Hematopoietic multipotent progenitor cell (in vitro differentiated cells): ENCODE data around the gene SF1. TPM values are rescaled to one million over a fixed set of nuclear protein-coding genes. Genes with fewer than 3 reads are reported as not detected.
"Not testable (repeated sequence)": the region's sequence is repeated elsewhere in the genome, so short reads cannot be mapped to it uniquely, and the experiment has no call there.

Experiments used
- DNase-seq, 3 donors: peaks; one replicate each; pipeline ENCODE4 v3.0.0-alpha.2; 2011 to 2015; ENCODE audit warnings: low read depth in 2 of 3, low spot score in 2 of 3
- total RNA-seq: library from RNA; depleted of rRNA; stranded (reverse); fragments of >200 nt; gene quantifications from one replicate; pipeline ENCODE4 v1.2.3, GENCODE V29; 2012

Gene SF1, protein sequence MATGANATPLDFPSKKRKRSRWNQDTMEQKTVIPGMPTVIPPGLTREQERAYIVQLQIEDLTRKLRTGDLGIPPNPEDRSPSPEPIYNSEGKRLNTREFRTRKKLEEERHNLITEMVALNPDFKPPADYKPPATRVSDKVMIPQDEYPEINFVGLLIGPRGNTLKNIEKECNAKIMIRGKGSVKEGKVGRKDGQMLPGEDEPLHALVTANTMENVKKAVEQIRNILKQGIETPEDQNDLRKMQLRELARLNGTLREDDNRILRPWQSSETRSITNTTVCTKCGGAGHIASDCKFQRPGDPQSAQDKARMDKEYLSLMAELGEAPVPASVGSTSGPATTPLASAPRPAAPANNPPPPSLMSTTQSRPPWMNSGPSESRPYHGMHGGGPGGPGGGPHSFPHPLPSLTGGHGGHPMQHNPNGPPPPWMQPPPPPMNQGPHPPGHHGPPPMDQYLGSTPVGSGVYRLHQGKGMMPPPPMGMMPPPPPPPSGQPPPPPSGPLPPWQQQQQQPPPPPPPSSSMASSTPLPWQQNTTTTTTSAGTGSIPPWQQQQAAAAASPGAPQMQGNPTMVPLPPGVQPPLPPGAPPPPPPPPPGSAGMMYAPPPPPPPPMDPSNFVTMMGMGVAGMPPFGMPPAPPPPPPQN
- 367 TPM for total RNA-seq

DNA sequence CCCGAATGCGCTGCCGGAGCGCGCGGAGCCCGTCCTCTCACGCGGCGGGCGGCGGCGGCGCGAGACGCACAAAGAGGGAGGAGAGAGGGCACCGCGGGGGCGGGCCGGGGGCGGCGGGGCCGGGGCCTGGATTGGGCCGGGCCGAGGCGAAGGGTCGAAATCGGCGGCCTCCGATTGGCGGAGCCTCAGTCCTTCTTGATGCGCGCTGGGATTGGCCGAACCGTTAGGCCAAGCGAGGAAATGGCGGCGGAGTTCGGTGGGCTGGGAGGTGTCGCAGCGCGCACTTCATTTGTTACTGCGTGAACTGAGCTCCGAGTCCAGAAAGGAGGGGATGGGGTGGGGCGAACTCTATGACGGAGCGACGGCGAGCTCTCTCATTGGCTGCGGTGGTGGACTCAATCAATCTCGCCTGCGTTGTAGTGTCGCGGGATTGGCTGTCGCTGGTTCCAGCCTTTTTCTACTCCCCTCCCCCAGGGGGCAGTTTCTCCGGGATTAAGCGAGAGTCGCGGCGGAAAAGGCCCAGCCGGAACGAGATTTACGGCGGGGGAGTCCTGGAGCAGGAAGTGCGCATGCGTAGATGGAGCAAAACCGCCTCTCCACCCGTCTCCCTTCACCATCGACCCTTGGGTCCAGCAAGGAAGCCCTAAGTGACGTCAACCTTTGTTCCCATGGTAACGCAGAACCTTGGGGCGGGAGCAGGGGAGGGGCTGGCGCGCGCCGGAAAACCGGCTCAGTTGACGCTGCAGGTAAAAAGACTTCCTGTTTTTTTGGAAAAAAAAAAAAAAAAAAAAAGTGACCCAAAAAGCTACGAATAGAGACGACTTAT lies at the start of gene SF1:
Gene SF1, minus strand, starts transcription at position 70 of the 826 bp plus-strand sequence. CDS start 150 bp downstream, outside the sequence.
- DNase-seq: peak; percentile 98 to 100 (median 100)

DNA sequence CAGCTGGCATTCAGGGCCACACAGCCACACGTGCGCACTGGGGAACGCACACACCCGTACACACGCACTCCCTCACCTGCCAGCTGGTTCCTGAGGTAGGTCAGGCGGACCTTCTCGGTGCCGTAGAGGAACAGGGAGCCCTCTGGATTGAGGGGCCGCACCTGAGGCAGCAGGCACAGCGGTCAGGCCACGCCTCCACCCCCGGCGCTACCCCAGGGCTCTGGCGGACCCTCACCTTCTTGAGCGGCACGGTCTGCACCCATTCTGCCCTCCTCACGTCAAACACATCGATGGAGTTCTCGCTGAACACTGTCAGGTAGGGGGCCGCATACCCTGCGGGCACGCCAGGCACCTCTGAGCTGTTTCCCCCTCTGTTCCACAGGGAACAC lies 49.1 kb upstream of the SF1 start:
- no peak for DNase-seq

DNA sequence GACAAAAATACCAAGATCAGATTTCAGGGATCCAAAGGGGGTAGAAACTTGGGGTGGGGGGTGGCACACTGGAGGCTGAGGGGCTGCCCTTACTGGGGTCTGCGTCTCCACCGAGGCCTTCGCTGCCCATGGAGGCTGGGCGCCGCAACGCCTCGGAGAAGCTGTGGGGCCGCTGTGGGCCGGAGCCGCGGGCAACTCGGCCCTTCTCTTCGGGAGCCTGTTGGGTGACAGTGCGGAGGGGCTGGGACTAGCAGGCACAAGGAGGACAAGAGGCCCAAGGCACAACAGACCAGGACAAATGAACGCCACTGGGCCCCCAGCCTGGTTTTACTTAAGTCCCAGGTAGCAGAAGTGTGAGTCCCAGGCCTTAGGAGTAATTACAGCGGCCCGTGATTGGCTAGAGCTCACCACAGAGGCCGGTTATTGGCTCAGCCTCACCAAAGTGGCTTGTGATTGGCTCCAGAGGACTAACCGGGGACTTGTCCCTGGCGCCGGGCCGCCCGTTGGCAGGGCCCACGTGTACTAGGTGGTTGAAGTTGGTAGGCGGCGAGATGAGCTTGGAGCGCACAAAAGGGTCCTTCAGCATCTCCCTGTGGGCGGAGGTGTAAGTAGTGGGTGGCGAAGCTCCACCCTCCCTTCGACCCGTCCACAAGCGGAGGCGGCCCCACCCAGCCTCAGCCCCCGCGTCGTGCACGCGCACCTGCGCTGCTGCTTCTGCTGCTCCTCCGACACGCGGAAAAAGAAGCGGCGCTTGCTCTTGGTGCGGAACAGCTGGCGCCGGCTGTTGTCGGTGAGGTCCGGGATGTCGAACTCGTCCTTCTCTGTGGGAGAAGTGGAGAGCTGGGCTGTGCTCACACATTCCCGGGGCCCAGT lies 48.5 kb upstream of the SF1 start:
- DNase-seq: no peak

DNA sequence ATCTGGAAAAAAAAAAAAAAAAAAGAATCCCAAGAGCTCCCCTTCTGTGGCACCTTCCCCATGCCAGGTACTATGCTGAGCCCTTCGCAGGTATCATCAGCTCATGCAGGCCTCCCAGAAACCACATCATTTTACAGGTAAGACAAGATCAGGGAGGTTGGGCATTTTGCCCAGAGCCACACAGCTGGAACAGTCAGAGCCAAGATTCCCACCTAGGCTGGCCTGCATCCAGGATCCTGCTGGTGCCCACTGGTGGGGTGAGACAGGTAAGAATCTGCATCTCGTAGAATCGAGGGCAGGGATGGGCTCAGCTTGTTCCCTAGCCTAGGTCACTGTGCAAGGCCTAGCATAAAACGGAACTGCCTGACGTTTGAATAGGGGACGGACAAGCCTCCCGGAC lies 47.7 kb upstream of the SF1 start:
- DNase-seq: no peak

DNA sequence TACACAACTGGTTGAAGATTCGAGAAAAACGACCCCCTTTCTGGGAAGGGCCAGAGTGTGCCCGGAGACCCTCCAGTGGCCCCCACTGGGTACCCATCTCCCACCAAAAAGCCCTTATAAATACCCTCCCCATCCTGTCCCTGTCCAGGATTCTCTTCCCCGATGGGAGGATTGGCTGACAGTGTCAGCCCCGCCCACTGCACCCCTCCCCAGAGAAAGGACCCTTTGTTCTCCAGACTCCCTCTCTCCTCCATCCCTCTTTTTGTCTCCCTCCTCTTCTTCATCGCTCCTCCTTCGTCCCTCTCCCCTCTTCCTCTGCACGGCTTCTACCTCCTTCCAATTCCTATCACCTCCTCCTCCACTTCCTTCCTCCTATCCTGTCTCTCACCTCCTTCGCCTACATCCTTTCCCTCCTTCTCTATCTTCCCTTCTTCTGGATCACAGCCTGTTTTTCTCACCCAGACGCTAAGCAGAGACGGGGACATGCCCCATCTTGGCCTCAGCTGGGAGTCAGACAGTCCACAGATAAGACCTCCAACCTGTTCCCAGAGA lies 45.3 kb upstream of the SF1 start:
- no peak for DNase-seq

DNA sequence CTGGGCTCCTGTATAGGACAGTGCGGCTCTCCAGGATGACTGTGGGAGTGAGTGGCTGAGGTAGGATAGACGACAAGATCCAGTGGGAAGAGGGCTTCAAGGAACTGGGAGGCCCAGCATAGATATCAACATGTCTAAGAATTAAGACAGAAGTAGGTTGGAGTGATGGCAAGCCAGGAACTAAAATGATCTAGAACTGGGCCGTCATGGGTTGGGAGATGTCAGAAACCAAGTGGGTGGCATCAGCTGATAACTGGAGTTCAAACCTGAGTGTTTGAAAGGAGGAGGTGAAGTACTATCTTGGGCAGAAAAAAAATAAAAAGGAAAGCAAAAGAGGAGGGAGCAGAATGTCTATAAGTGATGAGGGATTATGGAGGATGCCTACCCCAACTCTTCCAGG lies 39.1 kb upstream of the SF1 start:
- no peak for DNase-seq

DNA sequence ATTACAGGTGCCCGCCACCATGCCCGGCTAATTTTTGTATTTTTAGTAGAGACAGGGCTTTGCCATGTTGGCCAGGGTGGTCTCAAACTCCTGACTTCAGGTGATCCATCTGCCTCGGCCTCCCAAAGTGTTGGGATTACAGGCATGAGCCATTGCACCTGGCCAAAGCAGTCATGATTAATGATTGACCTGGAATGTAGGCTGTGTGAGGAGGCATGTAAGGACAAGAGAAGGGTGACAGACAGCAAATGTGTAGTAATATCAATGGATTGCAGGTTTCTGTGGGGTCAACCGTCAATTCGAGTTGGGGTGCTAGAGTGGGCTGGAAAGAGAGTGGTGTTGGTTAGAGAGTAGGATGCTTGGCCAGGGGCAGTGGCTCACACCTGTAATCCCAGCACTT lies 37.1 kb upstream of the SF1 start:
- DNase-seq: not testable (repeated sequence)

DNA sequence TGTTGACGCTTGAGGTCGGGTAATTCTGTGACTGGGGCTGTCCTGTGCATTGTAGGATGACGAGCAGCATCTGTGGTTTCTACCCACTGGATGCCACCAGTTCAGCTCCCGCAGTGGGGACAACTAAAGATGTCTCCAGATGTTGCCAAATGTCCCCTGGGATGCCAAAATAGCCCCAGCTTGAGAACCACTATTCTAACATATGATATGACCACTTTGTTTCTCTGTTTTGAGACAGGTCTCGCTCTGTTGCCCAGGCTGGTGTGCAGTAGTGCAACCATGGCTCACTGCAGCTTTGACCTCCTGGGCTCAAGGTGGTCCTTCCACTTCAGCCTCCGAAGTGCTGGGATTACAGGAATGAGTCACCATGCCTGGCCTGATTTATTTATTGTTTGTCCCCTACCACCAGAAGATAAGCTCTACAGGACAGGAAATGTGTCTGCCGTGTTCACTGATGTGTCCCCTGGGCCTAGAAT lies 36.4 kb upstream of the SF1 start:
- no peak for DNase-seq

DNA sequence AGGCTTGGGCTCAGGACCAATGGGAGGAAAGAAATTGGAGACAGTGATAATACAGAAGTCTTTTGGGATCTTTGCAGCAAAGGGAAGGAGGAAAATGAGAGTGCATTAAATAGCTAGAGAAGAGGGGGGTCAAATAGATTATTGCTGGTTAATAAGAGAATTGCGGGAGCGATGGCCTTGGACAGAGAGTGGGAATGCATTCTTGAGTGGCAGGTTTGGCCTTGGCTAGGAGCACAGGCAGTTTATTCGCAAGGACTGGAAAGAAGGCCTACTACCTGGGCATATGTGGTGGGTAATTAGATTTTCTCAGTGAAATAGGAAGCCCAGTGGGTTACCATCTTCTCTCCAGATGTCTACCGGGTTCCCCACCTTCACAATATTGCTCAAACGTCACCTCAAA lies 35.5 kb upstream of the SF1 start:
- no peak for DNase-seq

DNA sequence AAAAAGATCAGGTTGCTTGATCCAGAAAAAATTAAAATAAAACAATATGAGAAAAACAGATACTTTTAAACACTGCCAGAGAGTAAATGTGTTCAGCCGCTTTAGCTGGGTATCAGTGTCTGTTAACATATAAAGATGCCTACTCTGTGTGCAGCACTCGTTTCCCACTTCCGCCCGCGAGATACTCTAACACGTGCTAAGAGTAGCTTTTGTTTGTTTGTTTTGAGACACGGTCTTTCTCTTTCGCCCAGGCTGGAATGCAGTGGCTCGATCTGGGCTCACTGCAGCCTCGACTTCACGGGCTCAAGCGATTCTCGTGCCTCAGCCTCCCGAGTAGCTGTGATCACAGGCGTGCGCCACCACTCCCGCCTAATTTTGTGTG lies 32.5 kb upstream of the SF1 start:
- DNase-seq: peak in 1 of 3 donors; percentile 63

DNA sequence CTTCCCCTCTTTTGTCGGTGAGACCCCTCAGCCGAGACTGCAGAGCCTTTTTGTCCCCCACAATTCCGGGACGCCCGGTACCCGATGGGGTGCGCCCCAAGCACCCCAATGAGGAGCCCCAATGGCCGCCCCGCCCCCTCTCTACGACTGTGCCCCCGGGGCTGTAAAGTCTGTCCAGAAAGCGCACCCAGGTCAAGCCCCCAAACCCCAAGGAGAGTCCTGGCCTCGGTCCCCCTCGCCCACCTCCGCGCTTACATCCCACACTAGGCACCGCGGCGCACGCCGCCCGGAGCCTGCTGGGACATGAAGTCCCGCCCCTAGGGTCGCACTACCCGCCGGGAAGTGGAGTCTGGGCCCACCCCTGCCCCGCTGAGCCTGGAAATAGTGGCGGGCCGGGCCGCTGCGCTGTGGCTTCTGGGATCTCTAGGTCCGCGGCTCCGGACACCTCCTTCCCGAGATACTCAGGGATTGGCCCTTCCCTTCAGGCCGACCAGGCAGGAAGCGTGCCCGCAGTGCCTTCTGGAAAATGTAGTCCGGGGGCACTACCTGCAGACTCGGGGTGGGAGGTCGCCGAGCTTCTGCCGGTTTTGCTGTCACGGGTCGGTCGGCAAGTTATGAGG lies 32.0 kb upstream of the SF1 start, which contains the start of gene MEN1:
Gene MEN1, minus strand, starts transcription at position 281 of the 620 bp plus-strand sequence. CDS start 442 bp downstream, outside the sequence.
- DNase-seq: peak; percentile 44 to 94 (median 89)

DNA sequence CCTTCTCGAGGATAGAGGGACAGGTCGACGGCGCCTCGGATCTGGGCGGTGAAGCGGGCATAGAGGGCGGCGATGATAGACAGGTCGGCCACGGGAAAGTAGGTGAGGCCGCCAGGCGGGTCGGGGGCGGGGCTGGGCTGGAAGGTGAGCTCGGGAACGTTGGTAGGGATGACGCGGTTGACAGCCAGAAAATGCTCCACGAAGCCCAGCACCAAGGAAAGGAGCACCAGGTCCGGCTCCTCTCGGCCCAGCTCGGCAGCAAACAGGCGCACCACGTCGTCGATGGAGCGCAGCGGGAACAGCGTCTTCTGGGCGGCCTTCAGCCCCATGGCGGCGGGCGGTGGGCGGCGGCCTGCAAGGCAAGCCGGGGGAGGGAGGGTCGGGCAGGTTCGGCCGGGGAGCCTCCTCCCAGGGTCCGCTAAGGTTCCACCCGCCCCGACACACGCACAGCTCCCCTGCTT lies 31.5 kb upstream of the SF1 start:
- peak in 1 of 3 donors; percentile 22 for DNase-seq

DNA sequence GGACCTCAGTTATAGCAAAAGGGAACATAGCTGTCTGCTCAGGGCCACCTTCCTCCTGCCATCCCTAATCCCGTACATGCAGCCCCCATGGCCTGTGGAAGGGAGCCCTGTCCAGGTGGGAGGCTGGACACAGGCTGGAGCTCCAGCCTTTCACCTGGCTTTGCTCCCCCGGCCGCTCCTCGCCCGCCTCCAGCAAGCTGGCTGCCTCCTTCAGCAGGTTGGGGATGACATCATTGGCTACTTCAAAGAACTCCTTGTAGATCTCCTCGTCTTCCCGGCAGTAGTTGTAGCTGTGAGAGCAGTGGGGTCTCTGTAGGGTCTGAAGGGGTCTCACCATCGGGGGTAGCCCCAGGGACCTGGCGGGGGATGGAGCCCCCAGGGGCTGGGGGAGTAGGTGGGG lies 27.1 kb upstream of the SF1 start:
- DNase-seq: no peak

DNA sequence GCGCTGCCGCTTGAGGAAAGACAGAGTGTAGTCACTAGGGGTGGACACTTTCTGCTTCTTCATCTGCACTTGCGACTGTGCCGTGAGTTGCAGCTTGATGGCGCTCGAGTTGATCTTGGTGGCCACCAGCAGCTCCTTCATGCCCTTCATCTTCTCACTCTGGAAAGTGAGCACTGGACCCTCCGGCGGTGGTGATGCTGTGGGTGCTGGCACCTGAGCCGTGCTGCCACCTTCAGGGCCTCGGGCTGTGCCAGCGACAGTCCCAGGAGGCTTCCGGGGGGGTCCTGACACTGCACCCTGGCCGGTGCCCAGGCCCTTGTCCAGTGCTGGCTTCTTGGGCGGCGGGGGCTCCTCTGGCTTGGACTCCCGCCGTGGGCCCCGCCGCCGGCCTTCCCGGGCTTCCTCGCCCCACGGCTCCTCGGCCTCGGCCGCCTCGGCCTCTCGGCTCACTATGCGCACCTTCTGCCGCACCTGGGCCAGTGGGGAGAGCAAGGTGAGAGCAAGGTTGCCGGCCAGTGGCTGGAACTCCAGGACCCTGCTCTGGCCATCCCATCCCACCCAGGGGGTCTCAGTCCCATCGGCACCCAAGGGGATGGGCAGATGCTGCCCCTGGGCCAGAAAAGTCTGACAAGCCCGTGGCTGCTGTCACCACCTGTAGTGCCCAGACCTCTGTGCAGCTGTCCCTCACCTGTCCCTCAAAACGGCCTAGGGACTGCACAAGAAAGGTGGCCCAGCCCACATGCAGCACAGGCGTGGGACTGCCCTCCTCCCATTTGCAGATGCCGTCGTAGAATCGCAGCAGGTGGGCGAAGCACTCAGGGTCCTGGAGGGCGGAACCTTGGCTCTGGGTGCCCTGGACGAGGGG lies 26.2 kb upstream of the SF1 start:
- no peak for DNase-seq

DNA sequence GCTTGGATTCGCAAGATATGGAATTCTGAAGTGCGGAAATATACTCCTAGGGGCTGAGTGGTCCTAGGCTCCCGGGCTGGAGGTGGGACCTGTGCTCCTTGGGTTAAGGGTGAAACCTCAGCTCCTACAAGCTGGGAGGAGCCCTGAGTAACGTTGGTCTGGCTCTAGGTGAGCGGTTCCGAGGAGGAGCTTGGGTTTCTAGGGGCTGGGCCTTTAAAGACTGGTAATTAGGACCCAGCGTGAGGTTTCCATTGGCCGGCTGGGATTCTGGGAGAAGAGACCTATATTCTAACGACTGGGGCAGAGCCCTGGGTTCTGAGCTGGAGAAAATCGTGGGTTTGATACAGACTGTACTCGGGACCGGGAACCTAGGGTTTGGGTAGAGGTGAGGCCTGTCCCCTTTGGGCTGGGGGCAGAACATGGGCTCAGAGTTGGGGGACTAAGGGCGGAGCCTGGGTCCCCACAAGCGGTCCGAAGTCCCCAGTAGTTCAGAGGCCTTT lies 25.6 kb upstream of the SF1 start:
- DNase-seq: no peak

DNA sequence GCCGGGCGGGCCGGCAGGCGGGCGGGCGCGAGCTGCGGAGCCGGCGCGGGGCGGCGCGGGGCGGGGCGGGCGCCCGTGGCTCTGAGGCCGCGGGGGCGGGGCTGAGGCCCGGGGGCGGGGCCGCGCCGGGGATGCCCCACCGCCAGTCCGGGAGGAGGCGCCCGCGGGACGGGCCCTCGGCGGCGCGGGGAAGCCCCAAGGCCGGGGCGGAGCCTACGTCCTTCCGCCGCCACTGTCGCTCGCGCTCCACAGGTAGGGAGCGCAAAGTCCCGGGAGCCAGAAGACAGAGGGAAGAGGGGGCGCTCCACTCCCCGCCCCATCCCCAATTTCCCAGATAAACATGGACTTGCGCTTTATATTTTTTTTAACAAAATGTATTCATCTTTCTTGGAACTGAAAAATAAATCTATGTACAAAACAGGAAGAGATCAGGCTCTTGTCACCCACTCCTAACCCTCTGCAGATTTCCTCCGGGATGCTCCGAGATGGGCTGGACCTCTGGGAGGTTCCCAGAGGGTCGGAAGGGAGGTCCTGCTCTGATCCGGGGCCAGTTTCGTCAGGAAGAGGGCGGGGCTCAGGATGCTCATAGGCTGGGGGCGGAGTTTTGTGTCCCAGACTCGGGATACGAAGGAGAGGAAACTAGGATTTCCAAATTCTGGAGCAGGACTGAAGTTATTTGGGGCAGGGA lies 25.0 kb upstream of the SF1 start, which contains the start of gene MAP4K2:
Gene MAP4K2, minus strand, starts transcription at position 57 of the 688 bp plus-strand sequence. CDS start 65 bp downstream, outside the sequence.
- DNase-seq: peak; percentile 76 to 84 (median 79)

DNA sequence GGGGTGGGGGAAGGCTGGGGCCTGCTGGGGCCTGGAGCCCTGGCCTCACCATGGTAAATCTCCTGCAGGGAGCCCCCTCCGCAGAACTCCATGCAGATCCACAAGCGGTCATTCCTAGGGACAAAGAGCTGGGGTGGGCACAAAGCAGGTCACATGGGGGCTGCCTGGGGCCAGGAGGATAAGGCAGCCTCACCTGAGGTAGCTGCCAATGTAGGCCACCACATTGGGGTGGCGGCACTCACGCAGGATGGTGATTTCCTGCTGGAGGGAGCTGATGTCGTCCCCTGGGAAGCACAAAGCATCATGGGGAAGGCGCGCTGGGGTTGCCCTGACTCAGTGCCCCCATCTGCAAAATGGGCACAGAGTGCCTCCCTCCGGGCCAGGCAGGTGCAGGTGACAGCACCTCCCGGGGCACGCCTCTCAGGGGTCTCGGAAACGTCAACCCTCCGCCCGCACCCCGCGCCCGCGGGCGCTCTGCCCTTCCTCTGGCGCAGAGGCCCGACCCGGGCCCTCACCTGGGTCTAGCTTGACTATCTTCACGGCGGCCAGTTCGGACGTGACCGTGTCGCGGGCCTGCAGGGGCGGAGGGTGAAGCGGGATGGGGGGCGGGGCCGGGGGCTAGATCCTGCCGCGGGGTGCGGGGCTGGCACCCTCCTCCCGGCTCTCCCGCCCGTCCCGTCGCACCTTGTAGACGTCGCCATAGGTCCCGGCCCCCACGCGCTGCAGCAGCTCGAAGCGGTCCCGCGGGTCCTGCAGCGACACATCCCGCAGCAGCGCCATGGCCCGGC lies 24.2 kb upstream of the SF1 start:
- no peak for DNase-seq
